Measurements from ENCODE around the gene PRDM15. TPM values are rescaled to one million over a fixed set of nuclear protein-coding genes. Genes with fewer than 3 reads are reported as not detected.

The PRDM15 gene
- total and polyA plus RNA-seq, 8 donors = 0.92 to 44.6 (median 3.4) TPM

DNA sequence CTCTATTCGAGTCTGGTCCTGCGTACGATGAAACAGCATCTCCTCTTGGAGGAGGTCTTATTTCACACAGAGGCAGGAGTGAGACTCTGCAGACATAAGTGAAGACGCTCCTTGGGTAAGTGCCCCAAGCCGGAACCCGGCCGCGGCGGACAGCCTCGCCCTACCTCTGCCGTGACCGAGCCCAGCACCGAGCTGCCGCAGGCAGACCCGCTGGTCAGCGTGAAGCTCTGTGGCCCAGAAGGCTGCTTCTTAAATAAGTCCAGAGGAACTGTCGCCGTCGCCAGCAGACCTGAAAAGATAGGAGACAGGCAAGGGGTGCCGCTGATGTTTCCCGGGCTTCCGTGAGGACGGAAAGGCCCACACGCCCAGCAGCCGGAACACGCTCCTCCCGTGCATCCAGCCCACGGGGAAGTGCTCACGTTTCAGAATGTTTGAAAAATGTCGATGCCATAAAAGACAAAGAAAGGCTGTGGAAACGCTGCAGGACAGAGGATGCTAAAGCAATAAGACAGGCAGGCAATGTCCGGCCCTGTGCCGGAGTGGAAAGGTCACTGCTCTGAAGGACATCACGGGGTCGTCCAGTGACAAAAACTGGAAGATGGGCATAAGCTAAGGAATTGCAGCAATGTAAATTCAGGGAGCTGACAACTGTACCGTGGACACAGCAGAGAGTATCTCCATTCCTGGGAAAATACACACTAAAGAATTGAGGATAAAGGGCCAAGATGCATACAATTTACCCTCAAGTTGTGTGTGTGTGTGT lies 28.5 kb upstream of the PRDM15 start:
- no peak for TF ChIP-seq EP300 (IDR thresholded peaks at IDR 0.05)
- no peak for TF ChIP-seq POLR2AphosphoS5 (IDR thresholded peaks at IDR 0.05)
- TF ChIP-seq POLR2A (IDR thresholded peaks at IDR 0.05) = no peak
- TF ChIP-seq CTCF (IDR thresholded peaks at IDR 0.05) = no peak
- WGBS, 5 donors = 92 to 95% (median 94%) methylated on average over 25 to 36 of the region's 36 CpGs
- Histone ChIP-seq H3K27ac (no peak overlapping the region), H3K4me1 (no peaks in the 10 kb centered on the region), H3K27me3 (no peaks in the 10 kb centered on the region), H3K4me3 (no peak overlapping the region), H3K9me3 (no peaks in the 10 kb centered on the region), H3K36me3 (peaks cover 24 to 98% (median 94%) of the 10 kb centered on the region in 4 donors)
- no peak for DNase-seq
- intact Hi-C loops (cut with DNase I; ENCODE audit: low total_unique reads) = no loop called here

DNA sequence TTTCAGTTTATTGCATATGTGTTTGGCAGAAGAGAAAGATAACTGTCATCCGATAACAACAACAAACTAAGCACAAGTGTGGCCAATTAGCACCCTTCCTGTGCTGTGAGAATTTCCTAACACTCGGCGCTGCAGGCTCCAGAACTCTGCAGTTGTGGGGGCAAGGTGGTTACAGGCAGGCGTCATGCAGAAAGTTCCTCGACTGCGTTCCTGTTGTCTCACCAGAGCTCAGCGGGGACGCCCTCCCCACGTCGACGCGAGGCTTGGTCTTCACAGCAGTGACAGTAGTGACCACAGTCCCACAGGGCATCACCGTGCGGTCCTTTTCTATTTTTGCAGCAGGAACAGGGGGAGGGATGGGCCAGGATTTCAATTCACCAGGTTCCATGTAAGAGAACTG lies 27.6 kb upstream of the PRDM15 start:
- H3K4me1 ChIP-seq = no peaks in the 10 kb centered on the region
- TF ChIP-seq POLR2AphosphoS5 (IDR thresholded peaks at IDR 0.05) = no peak
- no peak for TF ChIP-seq EP300 (IDR thresholded peaks at IDR 0.05)
- TF ChIP-seq CTCF (IDR thresholded peaks at IDR 0.05) = no peak
- TF ChIP-seq POLR2A (IDR thresholded peaks at IDR 0.05) = no peak
- no peaks in the 10 kb centered on the region for H3K9me3 ChIP-seq
- H3K27me3 ChIP-seq = no peaks in the 10 kb centered on the region
- H3K36me3 ChIP-seq = peaks cover 19 to 98% (median 96%) of the 10 kb centered on the region in 4 donors
- no peak overlapping the region for H3K4me3 ChIP-seq
- H3K27ac ChIP-seq = no peak overlapping the region
- intact Hi-C loops (cut with DNase I; ENCODE audit: low total_unique reads) = no loop called here
- WGBS, 5 donors = 85 to 94% (median 93%) methylated on average over 14 of the region's 14 CpGs
- no peak for DNase-seq

GRCh38 chr21:41903559-41904351 lies 24.6 kb upstream of the PRDM15 start:
- peaks cover 16 to 98% (median 87%) of the 10 kb centered on the region in 4 donors for H3K36me3 ChIP-seq
- no peak overlapping the region for H3K27ac ChIP-seq
- WGBS, 5 donors = 81 to 89% (median 87%) methylated on average over 21 to 23 of the region's 23 CpGs
- DNase-seq = no peak
- no peak for TF ChIP-seq POLR2AphosphoS5 (IDR thresholded peaks at IDR 0.05)
- no peak for TF ChIP-seq CTCF (IDR thresholded peaks at IDR 0.05)
- TF ChIP-seq POLR2A (IDR thresholded peaks at IDR 0.05) = no peak
- TF ChIP-seq EP300 (IDR thresholded peaks at IDR 0.05) = no peak
- H3K27me3 ChIP-seq = no peaks in the 10 kb centered on the region
- no peaks in the 10 kb centered on the region for H3K9me3 ChIP-seq
- intact Hi-C loops (cut with DNase I; ENCODE audit: low total_unique reads) = no loop called here
- no peak overlapping the region for H3K4me3 ChIP-seq
- peaks cover 0 to 7% (median 0%) of the 10 kb centered on the region in 4 donors for H3K4me1 ChIP-seq

- intact Hi-C loops (cut with DNase I; ENCODE audit: low total_unique reads) = no loop called here
- Histone ChIP-seq H3K27me3 (no peaks in the 10 kb centered on the region), H3K27ac (no peak overlapping the region), H3K4me1 (peaks cover 0 to 7% (median 0%) of the 10 kb centered on the region in 4 donors), H3K4me3 (no peak overlapping the region), H3K9me3 (no peaks in the 10 kb centered on the region), H3K36me3 (peaks cover 23 to 100% (median 87%) of the 10 kb centered on the region in 4 donors)
- no peak for DNase-seq
- no peak for TF ChIP-seq CTCF (IDR thresholded peaks at IDR 0.05)
- no peak for TF ChIP-seq POLR2A (IDR thresholded peaks at IDR 0.05)
- no peak for TF ChIP-seq EP300 (IDR thresholded peaks at IDR 0.05)
- no peak for TF ChIP-seq POLR2AphosphoS5 (IDR thresholded peaks at IDR 0.05)
- 97 to 100% (median 98%) methylated on average over 7 to 8 of the region's 8 CpGs for WGBS, 5 donors
These were observed 23.8 kb upstream of the PRDM15 start for GRCh38 chr21:41902946-41903345.

All from stomach (tissue), 9 donors.